ENCODE results near the gene GRID2.
"Not testable (repeated sequence)": the region's sequence is repeated elsewhere in the genome, so short reads cannot be mapped to it uniquely, and the experiment has no call there.

Gene GRID2

DNA sequence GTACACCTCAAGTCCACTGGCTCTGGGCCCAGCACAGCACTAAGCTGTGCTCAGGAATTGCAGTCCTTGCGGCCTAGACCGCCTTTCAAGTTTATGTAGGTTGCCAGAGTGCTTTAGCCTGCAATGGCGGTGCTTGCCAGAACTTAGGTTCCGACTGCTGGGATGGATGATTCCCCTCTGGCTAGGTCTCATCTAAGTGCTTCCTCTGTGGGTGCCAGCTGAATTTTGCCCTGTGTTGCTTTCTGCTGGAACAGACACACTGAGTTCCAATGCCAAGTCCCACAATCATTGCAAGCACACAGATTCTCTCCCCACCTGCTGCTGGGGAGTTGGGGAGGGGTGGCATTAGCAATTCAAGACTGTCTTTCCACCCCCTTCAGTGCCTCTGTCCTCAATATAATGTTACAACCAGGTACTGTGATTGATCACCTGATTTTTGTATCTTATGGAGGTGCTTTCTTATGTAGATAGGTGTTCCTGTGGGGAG, 129.5 kb downstream of the GRID2 start:
- DNase-seq (ENCODE audit: low read depth in 2 of 2) = no peak

DNA sequence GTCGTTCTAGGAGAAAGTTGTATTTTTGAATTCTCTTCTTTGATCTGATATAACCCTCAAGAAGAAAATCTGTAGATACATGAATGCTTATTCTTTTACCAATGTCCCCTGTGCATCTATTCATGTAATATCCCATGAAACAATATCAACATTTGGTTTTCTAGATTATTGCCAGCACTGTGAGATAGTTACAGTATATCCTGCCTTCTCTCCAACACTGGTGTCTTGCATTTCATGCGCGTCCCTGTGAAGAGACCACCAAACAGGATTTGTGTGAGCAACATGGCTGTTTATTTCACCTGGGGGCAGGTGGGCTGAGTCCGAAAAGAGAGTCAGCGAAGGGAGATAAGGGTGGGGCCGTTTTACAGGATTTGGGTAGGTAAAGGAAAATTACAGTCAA, 135.0 kb downstream of the GRID2 start:
- DNase-seq (ENCODE audit: low read depth in 2 of 2) = not testable (repeated sequence)

DNA sequence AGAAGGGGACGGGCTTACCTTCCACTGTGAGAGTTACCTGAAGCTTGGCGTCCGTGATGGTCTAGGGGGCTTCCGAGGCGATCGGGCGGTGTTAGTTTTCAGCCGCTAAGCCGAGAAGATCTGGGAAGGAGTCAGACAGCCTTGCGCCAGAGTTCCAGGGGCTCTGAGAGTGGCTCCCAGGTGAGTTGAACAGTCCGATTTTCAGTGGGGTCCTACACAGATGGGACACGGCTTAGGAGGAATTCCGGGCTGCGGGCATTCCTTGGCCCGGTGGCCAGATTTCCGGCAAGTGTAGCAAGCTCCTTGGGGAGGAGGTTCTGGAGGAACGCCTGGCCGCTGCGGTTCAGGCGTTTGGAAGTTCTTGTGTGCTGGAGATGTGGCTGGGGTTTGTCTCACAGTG, 138.4 kb downstream of the GRID2 start:
- not testable (repeated sequence) for DNase-seq (ENCODE audit: low read depth in 2 of 2)

DNA sequence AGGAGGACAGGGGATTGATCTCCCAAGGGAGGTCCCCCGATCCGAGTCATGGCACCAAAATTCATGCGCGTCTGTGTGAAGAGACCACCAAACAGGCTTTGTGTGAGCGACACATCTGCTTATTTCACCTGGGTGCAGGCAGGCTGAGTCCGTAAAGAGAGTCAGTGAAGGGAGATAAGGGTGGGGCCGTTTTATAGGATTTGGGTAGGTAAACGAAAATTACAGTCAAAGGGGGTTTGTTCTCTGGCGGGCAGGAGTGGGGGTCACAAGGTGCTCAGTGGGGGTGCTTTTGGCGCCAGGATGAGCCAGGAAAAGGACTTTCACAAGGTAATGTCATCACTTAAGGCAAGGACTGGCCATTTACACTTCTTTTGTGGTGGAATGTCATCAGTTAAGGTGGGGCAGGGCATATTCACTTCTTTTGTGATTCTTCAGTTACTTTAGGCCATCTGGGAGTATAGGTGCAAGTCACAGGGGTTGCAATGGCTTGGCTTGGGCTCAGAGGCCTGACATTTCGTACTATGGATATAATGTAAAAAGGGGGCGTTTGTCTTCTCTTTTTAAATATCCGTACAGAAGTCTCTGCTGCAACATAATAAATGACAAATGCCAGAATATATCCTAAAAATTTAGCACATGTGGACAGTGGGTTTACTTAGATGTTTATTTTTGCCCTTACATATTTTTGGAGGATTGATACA, 140.5 kb downstream of the GRID2 start:
- DNase-seq (ENCODE audit: low read depth in 2 of 2) = not testable (repeated sequence)

DNA sequence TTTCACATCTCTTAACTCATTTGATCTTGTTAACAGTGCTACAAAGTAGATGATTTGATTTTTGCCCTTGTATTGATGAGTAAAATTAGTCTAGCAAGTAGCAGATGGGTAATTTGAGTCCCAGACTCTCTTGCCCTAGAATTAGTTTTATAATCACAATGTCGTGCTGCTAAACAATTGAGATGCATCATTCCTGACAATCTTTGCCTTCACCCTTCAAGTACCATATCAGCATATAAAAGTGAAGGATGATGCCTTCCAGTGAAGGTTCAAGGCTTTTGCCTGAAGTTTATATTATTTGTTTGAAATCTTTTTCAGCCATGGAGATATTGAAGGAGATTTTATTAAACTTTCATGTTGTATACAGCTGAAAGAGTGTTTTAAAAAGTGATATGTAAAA, 141.4 kb downstream of the GRID2 start:
- DNase-seq (ENCODE audit: low read depth in 2 of 2) = no peak

- no peak for DNase-seq (ENCODE audit: low read depth in 2 of 2)
Measured at GRCh38 chr4:92447255-92447905, 143.6 kb downstream of the GRID2 start.

DNA sequence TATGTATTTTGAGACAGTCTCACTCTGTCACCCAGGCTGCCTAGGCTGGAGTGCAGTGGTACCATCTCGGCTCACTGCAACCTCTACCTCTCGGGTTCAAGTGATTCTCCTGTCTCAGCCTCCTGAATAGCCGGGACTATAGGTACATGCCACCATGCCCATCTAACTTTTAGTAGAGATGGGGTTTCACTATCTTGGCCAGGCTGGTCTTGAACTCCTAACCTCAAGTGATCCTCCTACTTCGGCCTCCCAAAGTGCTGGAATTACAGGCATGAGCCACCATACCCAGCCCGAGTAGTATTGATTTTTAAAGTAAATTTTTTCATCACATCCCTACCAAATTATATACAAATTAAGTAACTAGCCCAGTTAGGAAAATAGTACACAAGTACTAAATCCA, 144.4 kb downstream of the GRID2 start:
- not testable (repeated sequence) for DNase-seq (ENCODE audit: low read depth in 2 of 2)

DNA sequence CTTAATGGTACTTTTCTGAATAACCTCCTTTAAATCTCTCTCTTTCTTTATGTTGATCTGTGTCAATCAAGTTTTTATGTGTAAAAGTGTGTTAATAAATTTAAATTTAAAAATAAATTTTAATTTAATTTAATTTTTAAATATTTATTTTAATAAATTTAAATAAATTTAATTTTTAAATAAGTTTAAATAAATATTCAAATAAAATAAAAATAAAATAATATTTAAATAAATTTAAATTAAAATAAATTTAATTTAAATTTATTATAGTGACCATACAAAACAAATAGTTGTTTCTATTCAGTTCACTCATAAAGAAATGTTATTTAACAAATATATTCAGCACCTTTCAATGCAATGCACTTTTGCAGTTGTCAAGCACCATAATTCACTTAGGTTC, 146.9 kb downstream of the GRID2 start:
- no peak for DNase-seq (ENCODE audit: low read depth in 2 of 2)

DNA sequence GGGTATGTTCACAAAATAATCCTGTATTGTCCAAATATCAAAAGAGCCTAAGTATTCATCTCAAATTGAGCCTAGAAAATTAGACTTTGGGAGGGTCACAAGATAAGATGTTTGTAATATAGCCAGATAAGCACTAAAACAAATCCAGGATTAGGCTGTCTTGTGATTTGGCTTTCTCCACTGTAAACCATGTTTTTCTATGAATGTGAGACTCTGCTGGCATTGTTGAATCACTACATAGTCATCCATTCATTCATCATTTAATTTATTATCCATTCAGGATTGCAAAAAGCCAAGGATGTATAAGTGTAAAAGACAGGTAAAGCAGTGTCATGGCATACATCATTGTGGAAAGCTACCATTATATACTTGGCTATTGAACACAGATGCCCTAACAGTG, 148.0 kb downstream of the GRID2 start:
- no peak for DNase-seq (ENCODE audit: low read depth in 2 of 2)

DNA sequence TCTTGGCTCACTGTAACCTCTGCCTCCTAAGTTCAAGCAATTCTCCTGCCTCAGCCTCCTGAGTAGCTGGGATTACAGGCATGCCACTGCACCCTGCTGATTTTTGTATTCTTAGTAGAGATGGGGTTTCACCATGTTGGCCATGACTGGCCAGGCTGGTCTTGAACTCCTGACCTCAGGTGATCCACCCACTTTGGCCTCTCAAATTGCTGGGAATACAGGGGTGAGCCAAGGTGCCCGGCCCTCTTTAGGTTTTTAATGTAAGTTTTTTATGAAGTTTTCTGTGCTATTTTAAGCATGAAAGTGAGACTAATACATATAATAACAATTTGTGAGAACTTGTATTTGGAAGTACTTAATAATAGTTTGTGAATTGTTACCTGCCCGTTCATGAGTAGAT, 148.6 kb downstream of the GRID2 start:
- DNase-seq (ENCODE audit: low read depth in 2 of 2) = not testable (repeated sequence)

GRCh38 chr4:92455329-92455839, 151.6 kb downstream of the GRID2 start:
- DNase-seq (ENCODE audit: low read depth in 2 of 2) = no peak

GRCh38 chr4:92455951-92456350, 152.2 kb downstream of the GRID2 start:
- no peak for DNase-seq (ENCODE audit: low read depth in 2 of 2)

DNA sequence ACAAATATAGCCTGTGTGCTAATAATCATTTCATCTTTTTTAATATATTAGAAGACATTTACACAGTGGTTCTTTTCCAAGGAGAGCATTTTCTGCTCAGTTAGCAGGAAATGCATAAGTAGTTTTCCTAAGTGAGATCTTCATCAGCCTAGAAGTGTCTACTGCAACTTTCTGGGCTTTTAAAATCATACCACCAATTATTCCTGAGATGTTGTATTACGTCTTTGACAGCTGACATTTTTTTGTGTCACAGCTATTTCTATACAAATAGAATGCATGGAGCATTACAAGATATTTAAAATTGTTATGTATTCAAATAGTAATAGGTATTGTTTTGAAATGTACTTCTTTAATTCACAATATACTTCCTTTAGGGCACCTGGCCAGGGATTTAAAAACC, 158.0 kb downstream of the GRID2 start:
- no peak for DNase-seq (ENCODE audit: low read depth in 2 of 2)

- DNase-seq (ENCODE audit: low read depth in 2 of 2) = no peak
Measured at GRCh38 chr4:92477298-92477697, 173.5 kb downstream of the GRID2 start.

DNA sequence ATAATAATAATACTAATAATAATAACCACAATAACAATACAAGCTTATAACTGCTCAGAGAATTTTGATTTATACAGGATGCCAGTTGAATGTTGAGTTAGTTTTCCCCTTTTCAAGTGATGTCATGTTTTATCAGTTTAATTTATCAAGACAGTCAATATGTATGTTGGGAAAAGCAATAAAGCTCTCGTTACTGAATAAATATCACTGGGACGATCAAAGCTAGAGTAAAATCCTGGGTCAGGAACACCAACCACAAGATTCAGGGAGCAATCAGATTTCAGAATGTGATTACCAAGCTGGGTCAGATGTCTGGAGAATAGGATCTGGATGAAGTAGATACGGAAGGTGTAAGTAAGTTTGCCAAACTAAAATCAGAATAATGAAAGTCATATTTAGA, 179.6 kb downstream of the GRID2 start:
- no peak for DNase-seq (ENCODE audit: low read depth in 2 of 2)

- DNase-seq (ENCODE audit: low read depth in 2 of 2) = no peak
Measured at GRCh38 chr4:92488496-92488895, 184.7 kb downstream of the GRID2 start.

GRCh38 chr4:92497141-92497540, 193.4 kb downstream of the GRID2 start:
- no peak for DNase-seq (ENCODE audit: low read depth in 2 of 2)

- DNase-seq (ENCODE audit: low read depth in 2 of 2) = no peak
Measured at GRCh38 chr4:92501456-92501855, 197.7 kb downstream of the GRID2 start.

DNA sequence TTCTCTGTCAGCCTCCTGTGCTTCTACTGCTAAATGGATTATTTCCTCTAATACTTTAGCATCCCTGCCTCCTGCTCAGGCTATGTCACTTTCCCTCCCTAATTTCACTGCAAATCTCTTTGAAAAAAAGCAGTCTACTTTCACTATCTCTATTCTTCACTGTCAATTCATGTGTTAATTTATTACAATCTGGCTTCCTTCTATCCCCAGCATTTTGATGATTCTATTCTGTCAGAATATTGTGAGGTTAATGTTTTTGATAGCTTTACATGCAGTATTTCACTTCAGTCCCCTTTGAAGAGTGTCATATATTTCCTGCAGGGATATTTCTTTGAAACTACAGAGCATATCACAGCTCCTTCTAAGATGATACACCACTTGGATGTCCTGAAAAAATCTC, 203.2 kb downstream of the GRID2 start:
- DNase-seq (ENCODE audit: low read depth in 2 of 2) = no peak

- DNase-seq (ENCODE audit: low read depth in 2 of 2) = no peak
Measured at GRCh38 chr4:92514627-92515026, 210.9 kb downstream of the GRID2 start.

DNA sequence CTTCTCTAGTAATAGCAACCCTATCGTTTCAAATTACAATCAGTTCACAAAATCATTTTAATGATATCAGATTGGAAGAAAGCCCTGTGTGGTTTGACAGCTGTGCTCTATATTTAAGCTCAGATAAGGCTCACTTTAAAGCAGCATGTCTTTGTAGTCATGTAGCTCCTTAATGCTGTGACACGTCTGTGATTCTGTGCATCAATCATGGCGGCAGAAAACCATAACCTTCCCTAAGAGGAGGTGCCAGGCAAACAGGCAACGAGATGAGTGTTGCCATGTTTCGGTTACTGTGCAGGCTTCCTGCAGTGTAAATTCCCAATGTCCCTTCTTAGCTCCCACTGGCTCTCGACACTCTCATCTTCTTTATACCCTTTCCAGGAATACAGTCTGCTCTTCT, 212.7 kb downstream of the GRID2 start:
- DNase-seq (ENCODE audit: low read depth in 2 of 2) = no peak

DNA sequence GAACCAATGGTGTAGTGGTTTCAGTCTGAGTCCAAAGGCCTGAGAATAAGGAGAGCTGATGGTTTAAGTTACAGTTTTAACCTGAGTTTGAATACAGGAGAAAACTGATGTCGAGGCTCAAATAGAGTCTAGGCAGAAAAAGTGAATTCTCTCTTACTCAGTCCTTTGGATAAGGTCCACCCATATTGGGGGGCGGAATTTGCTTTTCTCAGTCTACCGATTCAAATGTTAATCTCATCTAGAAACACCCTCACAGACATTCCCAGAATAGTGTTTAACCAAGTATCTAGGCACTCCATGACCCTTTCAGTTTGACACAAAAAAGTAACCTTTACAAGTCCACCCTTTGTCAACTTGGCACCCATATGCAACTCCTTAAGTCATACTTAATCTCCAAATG, 216.0 kb downstream of the GRID2 start:
- no peak for DNase-seq (ENCODE audit: low read depth in 2 of 2)

- DNase-seq (ENCODE audit: low read depth in 2 of 2) = no peak
Measured at GRCh38 chr4:92520563-92520962, 216.8 kb downstream of the GRID2 start.
